ENCODE results near the gene MCM6.

DNA sequence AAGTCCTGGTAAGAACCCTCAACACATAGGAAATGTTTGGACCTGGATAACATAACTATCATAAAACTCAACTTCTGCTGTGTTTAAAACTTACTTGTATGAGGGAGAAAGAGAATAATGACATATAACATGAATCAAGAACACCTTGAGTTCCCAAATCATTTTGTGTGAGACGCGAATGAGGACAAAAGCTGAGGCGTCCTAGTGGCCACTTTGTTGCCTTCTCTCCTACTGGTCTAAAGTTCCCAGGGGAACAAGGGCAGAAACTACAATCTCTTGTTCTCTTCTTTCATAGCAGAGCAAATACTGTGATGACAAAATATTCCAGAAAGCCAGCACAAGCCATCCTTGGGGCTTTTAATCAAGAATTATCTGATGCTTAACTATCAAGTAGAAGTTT is 31.0 kb downstream of the MCM6 start:
- TF ChIP-seq EZH2 (IDR thresholded peaks at IDR 0.05; ENCODE audit: insufficient read depth, poor library complexity, severe bottlenecking) (no peak), EZH2phosphoT487 (IDR thresholded peaks at IDR 0.05; ENCODE audit: insufficient read depth, low read depth) (no peak)
